Stimulated activated CD8-positive, alpha-beta memory T cell treated with anti-CD3 and anti-CD28 coated beads, Interleukin-4, amount 100 ng/mL, for 48 hours (primary cell): ENCODE results near the gene OR8H1.

Experiments
- DNase-seq: peaks from one replicate; pipeline ENCODE4 v3.0.0-alpha.2; 2020

The OR8H1 gene

DNA sequence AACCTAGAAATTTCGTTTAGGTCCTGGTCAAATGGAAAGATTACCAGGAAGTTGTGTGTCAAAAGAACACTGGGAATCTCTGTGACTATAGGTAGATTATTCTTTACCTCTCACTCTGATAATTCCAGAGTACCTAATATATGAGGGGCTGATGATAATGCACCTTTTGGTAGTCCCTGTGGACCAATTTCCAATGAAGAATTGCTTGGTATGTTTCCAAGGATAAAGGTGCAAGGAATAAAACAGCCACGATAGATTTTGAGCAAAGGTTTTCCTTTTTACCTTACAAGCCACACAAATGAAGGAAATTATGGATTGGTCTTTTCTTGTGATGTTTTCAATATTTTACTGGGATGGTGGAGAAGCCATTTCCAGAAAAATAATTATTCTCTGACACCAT is at the start of gene OR8H1:
Gene OR8H1 (minus strand): TSS at position 101 of the 400 bp plus-strand sequence. CDS start 1,192 bp downstream, outside the sequence.
- DNase-seq, result no peak

GRCh38 chr11:56340289-56340688 is 48.2 kb upstream of the OR8H1 start:
- DNase-seq, result no peak

GRCh38 chr11:56333156-56333555 is 41.1 kb upstream of the OR8H1 start:
- no peak for DNase-seq

- no peak for DNase-seq
Measured at GRCh38 chr11:56331861-56332491, 39.9 kb upstream of the OR8H1 start.

DNA sequence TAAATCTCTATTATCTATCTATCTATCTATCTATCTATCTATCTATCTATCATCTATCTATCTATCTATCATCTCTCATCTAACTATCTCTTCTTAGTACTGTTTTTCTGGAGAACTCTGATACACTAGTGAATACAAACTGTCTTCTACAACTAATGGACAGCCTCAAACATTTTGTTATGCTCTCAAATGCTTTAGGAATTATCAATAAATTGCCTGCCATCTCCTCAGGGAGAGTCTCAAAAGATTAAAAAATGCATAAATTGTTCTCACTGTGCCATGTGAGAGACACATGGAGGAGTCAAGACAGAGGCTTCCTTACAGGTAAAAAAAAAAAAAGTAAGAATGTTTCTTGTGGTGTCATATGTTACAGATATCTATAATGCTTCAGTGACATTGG is 22.8 kb upstream of the OR8H1 start, which contains the start of gene OR8K3:
Gene OR8K3 (plus strand): TSS at position 301 of the 400 bp plus-strand sequence. CDS start 3,163 bp downstream, outside the sequence.
- no peak for DNase-seq

DNA sequence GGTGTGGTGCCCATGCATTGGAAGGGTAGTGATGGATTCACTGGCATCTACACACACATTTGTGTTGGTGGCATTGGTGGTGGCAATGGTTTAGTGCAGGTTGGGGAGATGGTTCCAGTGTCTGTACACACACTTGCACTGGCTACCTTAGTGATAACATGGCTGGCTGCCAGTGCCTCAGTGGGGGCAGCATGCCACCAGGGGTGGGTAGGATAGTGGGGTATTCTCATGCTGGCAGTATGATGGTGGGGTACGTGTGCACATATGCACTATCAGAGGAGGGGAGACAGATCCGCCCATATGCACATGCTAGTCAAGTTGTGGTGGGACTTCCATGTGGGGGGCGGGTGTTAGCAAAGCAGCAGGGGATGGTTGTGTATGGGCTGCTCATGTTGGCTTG is 15.8 kb upstream of the OR8H1 start:
- no peak for DNase-seq

GRCh38 chr11:56296898-56297297 is 4.8 kb upstream of the OR8H1 start:
- no peak for DNase-seq

- no peak for DNase-seq
Measured at GRCh38 chr11:56273854-56274253, 18.2 kb downstream of the OR8H1 start, which contains the start of gene OR5T1. Gene OR5T1, plus strand, starts transcription at chr11:56274154. Its CDS starts 1,485 bp downstream, at chr11:56275639.

DNA sequence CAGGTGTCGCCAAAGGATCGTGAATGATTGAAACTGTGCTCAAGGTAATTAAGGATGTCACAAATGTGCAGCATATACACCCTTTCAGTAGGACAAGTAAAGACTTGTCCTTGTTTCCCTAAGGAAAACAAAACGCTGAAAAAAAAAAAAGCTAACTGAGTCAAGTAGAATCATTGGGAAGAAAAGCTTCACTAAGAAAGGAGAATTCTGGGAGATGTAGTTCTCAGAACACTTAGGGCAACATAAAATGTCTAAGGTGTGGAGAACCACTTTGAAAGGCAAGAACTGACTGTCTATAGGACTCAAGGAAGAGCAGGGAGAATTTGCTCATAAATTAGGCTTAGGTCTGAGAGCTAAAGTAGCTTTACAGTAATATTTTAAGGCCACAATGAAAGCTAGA is 21.0 kb downstream of the OR8H1 start:
- no peak for DNase-seq

DNA sequence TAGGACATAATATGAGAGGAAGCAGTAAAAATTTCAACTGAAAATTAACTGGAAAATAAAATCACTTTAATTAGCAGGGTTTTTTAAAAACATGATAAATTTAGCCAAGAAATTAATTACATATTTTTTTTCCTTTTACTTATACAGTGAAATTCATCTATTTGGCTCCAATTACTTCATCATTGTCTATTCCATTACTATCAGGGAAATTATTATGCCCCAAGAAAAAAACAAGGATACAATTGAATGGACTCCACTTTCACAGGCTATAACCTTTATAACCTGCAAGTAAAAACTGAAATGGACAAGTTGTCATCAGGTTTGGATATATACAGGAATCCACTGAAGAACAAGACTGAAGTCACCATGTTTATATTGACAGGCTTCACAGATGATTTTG is 40.1 kb downstream of the OR8H1 start, which contains the start of gene OR5T3:
Gene OR5T3 (plus strand): TSS at position 301 of the 400 bp plus-strand sequence. CDS start 0 bp downstream, at position 301.
- no peak for DNase-seq
